GM10266 (cell line): ENCODE data around the gene TNFAIP3.
"Not testable (repeated sequence)": the region's sequence is repeated elsewhere in the genome, so short reads cannot be mapped to it uniquely, and the experiment has no call there.

ENCODE experiments used
- DNase-seq: peaks from one replicate; pipeline ENCODE4 v3.0.0; 2012; ENCODE audit errors: extremely low spot score
- TF ChIP-seq, protein P1 (sequence below): IDR thresholded peaks from 2 replicates; pipeline ENCODE4 v1.5.1; 2012; ENCODE audit warnings: mild to moderate bottlenecking, low read depth; ENCODE audit not compliant: control insufficient read depth, insufficient read depth; ENCODE audit errors: missing control alignments

The TNFAIP3 gene

DNA sequence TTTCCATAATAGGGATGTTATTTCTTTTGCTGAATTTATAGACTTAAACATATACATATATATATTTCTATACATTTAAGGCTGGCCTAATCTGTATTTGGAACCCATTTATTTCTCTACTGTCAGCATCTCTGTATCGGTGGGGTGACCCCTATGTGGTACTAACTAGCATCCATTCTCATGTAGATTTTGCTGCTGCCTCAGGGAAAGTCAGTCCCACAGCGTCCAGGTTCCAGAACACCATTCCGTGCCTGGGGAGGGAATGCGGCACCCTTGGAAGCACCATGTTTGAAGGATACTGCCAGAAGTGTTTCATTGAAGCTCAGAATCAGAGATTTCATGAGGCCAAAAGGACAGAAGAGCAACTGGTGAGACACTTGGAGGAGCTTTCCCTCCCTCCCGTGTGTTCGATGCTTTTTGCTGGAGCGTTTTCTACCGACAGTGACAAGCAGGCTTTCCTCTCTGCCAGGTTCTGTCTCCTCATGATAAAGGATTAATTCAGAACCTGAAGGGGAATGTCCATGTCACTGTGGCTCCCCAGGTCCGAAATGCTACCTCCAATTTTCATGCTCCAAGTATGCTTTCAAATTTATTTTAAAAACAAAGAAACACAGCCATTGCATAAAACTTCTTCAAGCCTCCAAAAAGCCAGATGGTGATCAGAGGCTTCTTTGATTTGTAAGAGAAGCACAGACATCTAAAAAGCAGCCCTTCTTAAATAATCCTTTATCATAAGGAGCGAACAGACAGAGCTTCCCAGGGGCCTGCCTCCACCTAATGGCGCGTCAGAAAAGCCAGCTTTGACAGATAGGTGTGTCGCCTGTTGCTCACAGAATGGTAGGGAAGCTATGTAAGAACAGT lies 13.1 kb downstream of the TNFAIP3 start:
- TF ChIP-seq, protein P1, sequence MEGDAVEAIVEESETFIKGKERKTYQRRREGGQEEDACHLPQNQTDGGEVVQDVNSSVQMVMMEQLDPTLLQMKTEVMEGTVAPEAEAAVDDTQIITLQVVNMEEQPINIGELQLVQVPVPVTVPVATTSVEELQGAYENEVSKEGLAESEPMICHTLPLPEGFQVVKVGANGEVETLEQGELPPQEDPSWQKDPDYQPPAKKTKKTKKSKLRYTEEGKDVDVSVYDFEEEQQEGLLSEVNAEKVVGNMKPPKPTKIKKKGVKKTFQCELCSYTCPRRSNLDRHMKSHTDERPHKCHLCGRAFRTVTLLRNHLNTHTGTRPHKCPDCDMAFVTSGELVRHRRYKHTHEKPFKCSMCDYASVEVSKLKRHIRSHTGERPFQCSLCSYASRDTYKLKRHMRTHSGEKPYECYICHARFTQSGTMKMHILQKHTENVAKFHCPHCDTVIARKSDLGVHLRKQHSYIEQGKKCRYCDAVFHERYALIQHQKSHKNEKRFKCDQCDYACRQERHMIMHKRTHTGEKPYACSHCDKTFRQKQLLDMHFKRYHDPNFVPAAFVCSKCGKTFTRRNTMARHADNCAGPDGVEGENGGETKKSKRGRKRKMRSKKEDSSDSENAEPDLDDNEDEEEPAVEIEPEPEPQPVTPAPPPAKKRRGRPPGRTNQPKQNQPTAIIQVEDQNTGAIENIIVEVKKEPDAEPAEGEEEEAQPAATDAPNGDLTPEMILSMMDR = no peak
- DNase-seq = no peak

- TF ChIP-seq, protein P1 = no peak
- DNase-seq = no peak
These were observed 13.9 kb downstream of the TNFAIP3 start for GRCh38 chr6:137880746-137881521.

- DNase-seq = no peak
- TF ChIP-seq, protein P1 = no peak
These were observed 14.4 kb downstream of the TNFAIP3 start for GRCh38 chr6:137881522-137881886.

DNA sequence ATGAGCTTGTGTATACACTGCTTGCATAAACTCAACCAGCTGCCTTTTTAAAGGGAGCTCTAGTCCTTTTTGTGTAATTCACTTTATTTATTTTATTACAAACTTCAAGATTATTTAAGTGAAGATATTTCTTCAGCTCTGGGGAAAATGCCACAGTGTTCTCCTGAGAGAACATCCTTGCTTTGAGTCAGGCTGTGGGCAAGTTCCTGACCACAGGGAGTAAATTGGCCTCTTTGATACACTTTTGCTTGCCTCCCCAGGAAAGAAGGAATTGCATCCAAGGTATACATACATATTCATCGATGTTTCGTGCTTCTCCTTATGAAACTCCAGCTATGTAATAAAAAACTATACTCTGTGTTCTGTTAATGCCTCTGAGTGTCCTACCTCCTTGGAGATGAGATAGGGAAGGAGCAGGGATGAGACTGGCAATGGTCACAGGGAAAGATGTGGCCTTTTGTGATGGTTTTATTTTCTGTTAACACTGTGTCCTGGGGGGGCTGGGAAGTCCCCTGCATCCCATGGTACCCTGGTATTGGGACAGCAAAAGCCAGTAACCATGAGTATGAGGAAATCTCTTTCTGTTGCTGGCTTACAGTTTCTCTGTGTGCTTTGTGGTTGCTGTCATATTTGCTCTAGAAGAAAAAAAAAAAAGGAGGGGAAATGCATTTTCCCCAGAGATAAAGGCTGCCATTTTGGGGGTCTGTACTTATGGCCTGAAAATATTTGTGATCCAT lies 15.3 kb downstream of the TNFAIP3 start:
- TF ChIP-seq, protein P1 = no peak
- DNase-seq = no peak

DNA sequence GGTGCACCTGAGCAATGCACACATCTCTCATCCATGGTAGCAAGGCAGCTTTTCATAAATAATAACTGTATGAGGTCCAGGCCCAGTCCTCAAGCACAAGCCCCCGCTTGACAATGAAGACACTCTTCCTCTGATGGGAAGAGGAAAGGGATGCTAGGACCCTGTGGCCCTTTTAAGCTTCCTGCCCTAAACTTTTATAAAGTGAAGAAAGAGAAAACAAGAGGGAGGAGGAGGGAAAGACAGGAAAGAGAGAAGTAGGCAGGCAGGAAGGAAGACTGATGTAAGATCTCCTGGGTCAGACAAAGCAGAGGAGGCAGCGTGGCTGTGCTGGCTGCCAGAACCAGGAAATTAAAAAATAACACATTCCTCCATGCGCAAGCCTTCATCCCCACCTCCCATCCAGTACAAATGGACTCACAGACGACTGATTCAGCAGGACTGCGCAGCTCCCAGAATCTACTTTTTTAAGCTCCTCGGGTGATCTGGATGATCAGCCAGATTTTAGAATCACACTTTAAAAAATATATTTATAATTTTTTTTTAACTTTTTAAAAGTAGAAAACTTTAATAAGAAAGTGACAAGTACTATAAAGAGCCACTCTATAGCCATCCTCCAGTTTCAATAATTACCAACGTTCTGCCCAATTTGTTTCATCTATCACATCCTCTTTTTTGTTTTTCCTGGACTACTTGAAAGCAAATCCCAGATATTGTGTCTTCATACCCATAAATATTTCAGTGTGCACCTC lies 16.5 kb downstream of the TNFAIP3 start:
- TF ChIP-seq, protein P1 = no peak
- DNase-seq = no peak

DNA sequence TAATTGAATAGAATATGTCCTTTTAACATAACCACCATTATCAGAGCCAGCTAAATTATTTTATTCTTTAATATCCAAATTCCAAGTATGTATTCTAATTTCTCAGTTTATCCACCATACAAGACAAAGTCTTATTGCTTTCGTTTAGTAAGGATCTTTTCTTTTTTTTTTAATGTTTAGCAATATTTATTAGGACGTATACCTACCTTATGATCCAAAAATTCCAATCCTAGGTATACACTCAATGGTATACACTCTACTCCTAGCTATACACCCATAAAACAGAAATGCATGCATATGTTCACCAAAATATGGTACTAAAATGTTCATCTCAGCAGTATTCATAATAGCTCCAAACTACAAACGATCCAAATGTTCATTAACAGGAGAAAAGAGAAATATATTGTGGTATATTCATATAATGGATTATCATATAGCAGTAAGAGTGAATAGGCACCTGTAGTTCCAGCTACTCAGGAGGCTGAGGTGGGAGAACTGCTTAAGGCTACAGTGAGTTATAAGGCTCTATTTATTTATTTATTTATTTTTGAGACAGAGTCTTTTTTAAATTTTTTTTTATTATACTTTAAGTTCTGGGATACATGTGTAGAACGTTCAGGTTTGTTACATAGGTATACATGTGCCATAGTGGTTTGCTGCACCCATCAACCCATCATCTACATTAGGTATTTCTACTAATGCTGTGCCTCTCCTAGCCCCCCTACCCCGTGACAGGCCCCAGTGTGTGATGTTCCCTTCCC lies 17.3 kb downstream of the TNFAIP3 start:
- TF ChIP-seq, protein P1 = no peak
- DNase-seq = no peak

- not testable (repeated sequence) for DNase-seq
These were observed 17.8 kb downstream of the TNFAIP3 start for GRCh38 chr6:137884910-137885229.

DNA sequence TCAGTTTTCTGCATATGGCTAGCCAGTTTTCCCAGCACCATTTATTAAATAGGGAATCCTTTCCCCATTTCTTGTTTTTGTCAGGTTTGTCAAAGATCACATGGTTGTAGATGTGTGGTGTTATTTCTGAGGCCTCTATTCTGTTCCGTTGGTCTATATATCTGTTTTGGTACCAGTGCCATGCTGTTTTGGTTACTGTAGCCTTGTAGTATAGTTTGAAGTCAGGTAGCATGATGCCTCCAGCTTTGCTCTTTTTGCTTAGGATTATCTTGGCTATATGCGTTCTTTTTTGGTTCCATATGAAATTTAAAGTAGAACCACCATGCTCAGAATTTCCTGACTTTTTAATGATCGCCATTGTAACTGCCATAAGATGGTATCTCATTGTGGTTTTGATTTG lies 19.2 kb downstream of the TNFAIP3 start:
- DNase-seq = not testable (repeated sequence)
